HepG2 (cell line): ENCODE data around the gene PEX11A. TPM values are rescaled to one million over a fixed set of nuclear protein-coding genes. Genes with fewer than 3 reads are reported as not detected.

Experiments
- ATAC-seq: fragments of 200-7000 bp; cut with Tn5 transposase; 3 replicates; pipeline ENCODE4 v1.9.1; 2020; ENCODE audit warnings: mild to moderate bottlenecking, moderate library complexity
- Bru-seq: library from RNA; stranded (reverse); fragments of 400-500 nt; gene quantifications from one replicate; lab custom pipeline; 2021; lab: Mats Ljungman, UMichigan
- BruChase-seq, 2 experiments: library from RNA; stranded (reverse); fragments of 400-500 nt; gene quantifications; one replicate each; lab custom pipeline; 2021; lab: Mats Ljungman, UMichigan
- BruUV-seq: library from RNA; stranded (reverse); fragments of 400-500 nt; replicated peaks from 2 replicates; lab custom pipeline; 2021; lab: Mats Ljungman, UMichigan
- CTCF ChIA-PET: fragments of 300-600 bp; formaldehyde crosslinking; extraction: SDS; loops from one replicate; lab custom pipeline; 2021; ENCODE audit warnings: low total read pairs, inconsistent platforms, low intra/inter-chr PET ratio; lab: Yijun Ruan, JAX
- POLR2A ChIA-PET: fragments of 350-600 bp; sonication (Branson Sonifier 250); formaldehyde crosslinking; loops from one replicate; lab custom pipeline; 2020; ENCODE audit warnings: antibody characterized with exemption, inconsistent platforms; lab: Yijun Ruan, JAX
- DNase-seq: peaks from one replicate; pipeline ENCODE4 v3.0.0-alpha.2; 2015; ENCODE audit warnings: low spot score
- FAIRE-seq: peaks from 3 replicates; lab custom pipeline; 2011; peaks lifted over from hg19 to GRCh38; lab: Jason Lieb, UNC
- H2AFZ ChIP-seq: one replicate; pipeline ENCODE4 v1.6.1; 2011; ENCODE audit warnings: low read length, inconsistent platforms
- H3K27ac ChIP-seq: fragments of 300-600 bp; 3 replicates; pipeline ENCODE4 v1.8.0; 2011; ENCODE audit warnings: mixed run types, mild to moderate bottlenecking, mixed read lengths, low read length, inconsistent platforms; ENCODE audit not compliant: insufficient read depth; ENCODE audit errors: extremely low read length
- H3K27me3 ChIP-seq, 2 experiments: fragments of 200-600 bp in 1 of 2; 2 replicates in 1 of 2; 3 replicates in 1 of 2; pipeline versions ENCODE4 v1.6.0 to v1.8.0; 2011; ENCODE audit warnings: low read length in 2 of 2, mild to moderate bottlenecking in 2 of 2, moderate library complexity in 2 of 2, inconsistent platforms in 1 of 2; ENCODE audit not compliant: insufficient read depth in 2 of 2, control insufficient read depth in 1 of 2
- H3K36me3 ChIP-seq, 2 experiments: fragments of 200-600 bp in 1 of 2; replicated peaks in 1 of 2; 2 replicates in 1 of 2; 3 replicates in 1 of 2; pipeline versions ENCODE4 v1.5.1 to v1.8.0; 2011; ENCODE audit warnings: low read length in 2 of 2, inconsistent platforms in 1 of 2; ENCODE audit not compliant: insufficient read depth in 2 of 2, control insufficient read depth in 1 of 2
- H3K4me1 ChIP-seq: 2 replicates; pipeline ENCODE4 v1.5.1; 2012; ENCODE audit warnings: low read length, inconsistent platforms; ENCODE audit not compliant: insufficient read depth
- H3K4me2 ChIP-seq: 2 replicates; pipeline ENCODE4 v1.6.0; 2011; ENCODE audit warnings: low read depth, low read length, inconsistent platforms
- H3K4me3 ChIP-seq, 3 experiments: fragments of 200-600 bp in 1 of 3; sonication (generic), shearing (Covaris generic) in 1 of 3; replicated peaks in 1 of 3; 2 replicates each; pipeline ENCODE4 v1.5.1; 2011 to 2016; ENCODE audit warnings: low read length in 3 of 3, inconsistent platforms in 2 of 3, low read depth in 2 of 3, mild to moderate bottlenecking in 2 of 3, control low read depth in 1 of 3, mixed read lengths in 1 of 3; ENCODE audit not compliant: insufficient read depth in 1 of 3
- H3K79me2 ChIP-seq: one replicate; pipeline ENCODE4 v1.6.1; 2011; ENCODE audit warnings: low read length, inconsistent platforms; ENCODE audit not compliant: insufficient read depth
- H3K9ac ChIP-seq: 2 replicates; pipeline ENCODE4 v1.6.0; 2011; ENCODE audit warnings: mild to moderate bottlenecking, low read depth, low read length, inconsistent platforms; ENCODE audit not compliant: insufficient read depth
- H3K9me3 ChIP-seq: 2 replicates; pipeline ENCODE4 v1.5.1; 2012; ENCODE audit warnings: mild to moderate bottlenecking, low read length
- H4K20me1 ChIP-seq: 2 replicates; pipeline ENCODE4 v1.6.0; 2011; ENCODE audit warnings: inconsistent platforms, mild to moderate bottlenecking, low read length, moderate library complexity; ENCODE audit not compliant: insufficient read depth
- GMEB1 ChIP-seq: sonication (generic); formaldehyde crosslinking; IDR thresholded peaks from 2 replicates; pipeline ENCODE4 v1.5.1; 2020; ENCODE audit warnings: missing genetic modification reagents, mild to moderate bottlenecking, borderline replicate concordance
- ZNF317 ChIP-seq: sonication (generic); formaldehyde crosslinking; IDR thresholded peaks from 2 replicates; pipeline ENCODE4 v1.5.0; 2020; ENCODE audit warnings: mild to moderate bottlenecking, missing genetic modification reagents
- ZNF343 ChIP-seq: sonication (generic); formaldehyde crosslinking; IDR thresholded peaks from 2 replicates; pipeline ENCODE4 v1.4.0; 2020; ENCODE audit warnings: mild to moderate bottlenecking, missing genetic modification reagents
- ZNF441 ChIP-seq: sonication (generic); formaldehyde crosslinking; IDR thresholded peaks from 2 replicates; pipeline ENCODE4 v1.7.0; 2021; ENCODE audit warnings: missing genetic modification reagents, borderline replicate concordance
- ZNF782 ChIP-seq: sonication (generic); formaldehyde crosslinking; IDR thresholded peaks from 2 replicates; pipeline ENCODE4 v1.4.0; 2020; ENCODE audit warnings: missing genetic modification reagents, mild to moderate bottlenecking, borderline replicate concordance
- WGBS: methylation state at CpG from one replicate; pipeline ENCODE4 v1.1.6; 2017; ENCODE audit warnings: low lambda C conversion rate; 5-methylcytosine and 5-hydroxymethylcytosine counted together
- in situ Hi-C: cut with HindIII; loops from 2 replicates; pipeline ENCODE4 v1.10.0; 2017; ENCODE audit warnings: low pct_unique_long_range_greater_than_20kb; ENCODE audit not compliant: extremely low pct_ligation_motif_present
- intact Hi-C: fragments of 100-400 bp; cut with micrococcal nuclease; formaldehyde crosslinking; loops from one replicate; pipeline ENCODE4 v1.10.0; 2022; ENCODE audit not compliant: unreplicated experiment
- long read RNA-seq, 2 experiments: library from RNA in 1 of 2; library from polyadenylated mRNA in 1 of 2; stranded (forward) in 1 of 2; unstranded in 1 of 2; transcript quantifications; one replicate each; pipeline ENCODE4 v2.0.0, GENCODE V29; 2019 to 2022
- polyA minus RNA-seq, 3 experiments: library from RNA; depleted of rRNA, polyadenylated mRNA; stranded (reverse); fragments of >200 nt; gene quantifications; 2 replicates each; pipeline ENCODE4 v1.2.3, GENCODE V29; 2011; ENCODE audit warnings: low replicate concordance in 1 of 3
- polyA plus RNA-seq, 8 experiments: library from polyadenylated mRNA; depleted of rRNA in 3 of 8; stranded (reverse) in 7 of 8; unstranded in 1 of 8; fragments of >200 nt; fragmentation: Illumina TruSeq in 4 of 8; extraction: Trizol in 4 of 8; gene quantifications; 2 replicates each; pipeline versions ENCODE4 v1.2.1 to v1.2.3, GENCODE V29; 2011 to 2016; ENCODE audit warnings: low read depth in 4 of 8, missing spikeins in 1 of 8, mixed read lengths in 1 of 8; ENCODE audit not compliant: insufficient read depth in 1 of 8
- total RNA-seq, 5 experiments: library from RNA; depleted of rRNA; stranded (reverse); fragments of >200 nt; fragmentation: Illumina TruSeq; extraction: Trizol; gene quantifications; 2 replicates each; pipeline ENCODE4 v1.2.3, GENCODE V29; 2016; ENCODE audit warnings: low read depth in 1 of 5
- TF ChIP-seq, protein P1 (sequence below), 2 experiments: sonication (generic) in 1 of 2; formaldehyde crosslinking in 1 of 2; IDR thresholded peaks; 2 replicates each; pipeline versions ENCODE4 v1.6.1 to v1.9.0; 2014 to 2022; ENCODE audit warnings: antibody characterized with exemption in 1 of 2, borderline replicate concordance in 1 of 2, inconsistent platforms in 1 of 2, low read depth in 1 of 2, missing genetic modification reagents in 1 of 2

The PEX11A gene, protein sequence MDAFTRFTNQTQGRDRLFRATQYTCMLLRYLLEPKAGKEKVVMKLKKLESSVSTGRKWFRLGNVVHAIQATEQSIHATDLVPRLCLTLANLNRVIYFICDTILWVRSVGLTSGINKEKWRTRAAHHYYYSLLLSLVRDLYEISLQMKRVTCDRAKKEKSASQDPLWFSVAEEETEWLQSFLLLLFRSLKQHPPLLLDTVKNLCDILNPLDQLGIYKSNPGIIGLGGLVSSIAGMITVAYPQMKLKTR
- total RNA-seq (2016; rRNA removed; fragmentation: Illumina TruSeq; extraction: Trizol) (13.9 and 15.1 TPM in 2 replicates), polyA plus RNA-seq (2011; rRNA removed) (9.9 and 10.2 TPM in 2 replicates), polyA minus RNA-seq (2011; rRNA and poly(A)+ RNA removed; ENCODE audit: low replicate concordance) (11.1 and 11.3 TPM in 2 replicates), Bru-seq, nascent RNA (percentile 65 among the genes with signal in this experiment), BruChase-seq, experiment 1, labeled RNA remaining after a 6-hour chase (percentile 68 among the genes with signal in this experiment), BruChase-seq, experiment 2, labeled RNA remaining after a 2-hour chase (percentile 67 among the genes with signal in this experiment)
- total RNA-seq (2016; cell fraction: cytosol; rRNA removed; fragmentation: Illumina TruSeq; extraction: Trizol; ENCODE audit: low read depth): 4.7 and 7.4 TPM in 2 replicates
- total RNA-seq (2016; cell fraction: insoluble cytoplasmic fraction; rRNA removed; fragmentation: Illumina TruSeq; extraction: Trizol): 13.4 and 17.5 TPM in 2 replicates
- 13.1 and 13.3 TPM in 2 replicates for total RNA-seq (2016; cell fraction: membrane; rRNA removed; fragmentation: Illumina TruSeq; extraction: Trizol)
- total RNA-seq (2016; cell fraction: nucleus; rRNA removed; fragmentation: Illumina TruSeq; extraction: Trizol): 10.3 and 14.3 TPM in 2 replicates
- 6.7 and 8.8 TPM in 2 replicates for polyA plus RNA-seq (2011; cell fraction: cytosol; rRNA removed)
- 3.8 and 4.1 TPM in 2 replicates for polyA plus RNA-seq (2011; cell fraction: nucleus; rRNA removed)
- 7.1 and 12.4 TPM in 2 replicates for polyA plus RNA-seq (2012)
- polyA plus RNA-seq (2016; cell fraction: cytosol; fragmentation: Illumina TruSeq; extraction: Trizol; ENCODE audit: low read depth): 4.6 and 5.2 TPM in 2 replicates
- polyA plus RNA-seq (2016; cell fraction: insoluble cytoplasmic fraction; fragmentation: Illumina TruSeq; extraction: Trizol; ENCODE audit: low read depth): 11.8 and 13.2 TPM in 2 replicates
- 7.2 and 9.6 TPM in 2 replicates for polyA plus RNA-seq (2016; cell fraction: membrane; fragmentation: Illumina TruSeq; extraction: Trizol; ENCODE audit: low read depth)
- 20.5 and 22.2 TPM in 2 replicates for polyA plus RNA-seq (2016; cell fraction: nucleus; fragmentation: Illumina TruSeq; extraction: Trizol; ENCODE audit: insufficient read depth, low read depth)
- 6.5 and 7.1 TPM in 2 replicates for polyA minus RNA-seq (2011; cell fraction: cytosol; rRNA and poly(A)+ RNA removed)
- 4.8 and 7.3 TPM in 2 replicates for polyA minus RNA-seq (2011; cell fraction: nucleus; rRNA and poly(A)+ RNA removed)
- long read RNA-seq, experiment 1, transcript PEX11A-201 (3 exons, 2,740 nt): major isoform, 10 of 12 reads
- long read RNA-seq, experiment 1, partial matches to known transcripts: 0 of 12 reads
- long read RNA-seq, experiment 1, other reads (novel, unspliced or antisense): 1 of 12 reads
- long read RNA-seq, experiment 2, transcript PEX11A-201 (3 exons, 2,740 nt): major isoform, 5 of 9 reads
- long read RNA-seq, experiment 2, partial matches to known transcripts: 0 of 9 reads
- long read RNA-seq, experiment 2, other reads (novel, unspliced or antisense): 3 of 9 reads

DNA sequence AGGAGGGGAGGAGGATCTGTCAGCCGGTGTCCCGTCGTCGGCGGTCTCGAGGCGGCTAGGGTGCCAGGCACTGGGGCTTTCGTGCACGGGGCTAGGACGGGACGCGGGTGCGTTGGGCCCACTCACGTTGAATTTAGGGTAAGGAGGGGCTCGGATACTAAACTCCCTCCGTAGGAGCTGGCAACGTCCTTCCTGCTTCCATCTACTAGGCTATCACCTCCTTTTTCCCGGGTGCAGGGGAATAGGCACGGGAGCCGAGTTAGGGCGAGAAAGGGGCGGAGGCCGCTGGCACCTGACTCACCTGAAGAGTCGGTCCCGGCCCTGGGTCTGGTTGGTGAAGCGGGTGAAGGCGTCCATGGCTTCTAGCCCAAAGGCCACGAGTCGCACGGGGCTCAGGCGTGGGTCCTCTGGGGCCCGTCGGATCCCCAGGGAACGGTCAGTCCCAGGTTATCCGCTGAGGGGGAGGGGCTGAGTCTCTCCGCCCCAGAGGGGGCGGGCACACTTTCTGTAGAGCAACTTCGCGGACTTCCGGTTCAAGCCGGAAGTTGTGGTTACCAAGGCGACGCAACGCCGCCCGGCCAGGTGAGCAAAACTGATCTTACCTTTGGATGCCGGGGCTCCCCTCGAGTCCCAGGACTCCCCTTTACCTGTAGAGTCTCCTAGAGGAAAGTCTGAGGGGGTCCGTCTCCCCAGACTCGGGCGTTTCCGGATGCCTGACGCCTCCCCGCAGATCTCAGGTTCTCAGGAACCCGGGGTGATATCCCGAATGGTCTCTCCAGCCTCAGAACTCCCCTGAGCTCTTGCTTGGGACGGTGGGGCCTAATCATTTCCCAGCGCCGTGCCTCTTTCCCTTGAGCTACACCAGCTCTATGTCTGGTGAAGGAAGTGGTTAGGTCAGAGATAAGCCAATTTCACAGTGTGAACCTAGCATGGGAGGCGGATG, at the start of gene PEX11A, which contains the start of gene WDR93:
Gene PEX11A, minus strand, starts transcription at position 479 of the 943 bp plus-strand sequence. Its CDS starts 122 bp downstream, at position 357.
Gene WDR93, plus strand, starts transcription at position 536 of the 943 bp plus-strand sequence. CDS start 10,936 bp downstream, outside the sequence.
- Histone ChIP-seq H3K4me3 (peak within 1 kb of the TSS; percentile 72 to 83 (median 79)), H3K36me3 (no peaks in the 10 kb centered on the region; a peak in 2 of 5 replicates), H3K9ac (peak within 1 kb of the TSS; percentile 77), H3K27ac (peak within 1 kb of the TSS; percentile 68), H2AFZ (peak within 1 kb of the TSS; percentile 100), H3K4me1 (peaks cover 32% of the 10 kb centered on the region), H4K20me1 (no peaks in the 10 kb centered on the region), H3K27me3 (no peaks in the 10 kb centered on the region; a peak in 1 of 5 replicates), H3K4me2 (peak within 1 kb of the TSS; percentile 98), H3K79me2 (peaks cover 4% of the 10 kb centered on the region), H3K9me3 (no peaks in the 10 kb centered on the region)
- CTCF ChIA-PET: no interaction called here
- in situ Hi-C loops: no loop called here
- ATAC-seq (peak; percentile 99), FAIRE-seq (peak; percentile 30), DNase-seq (peak; percentile 75)
- intact Hi-C loops: loop anchor here (1.0 kb wide), 1 partner anchor 119 kb away; no protein-coding TSS in a partner anchor
- 11% methylated on average over 8 of the region's 60 CpGs for WGBS
- POLR2A ChIA-PET: no interaction called here
- BruUV-seq: TSS peak; percentile 71
- TF ChIP-seq GMEB1 (CRISPR knock-in tag): no peak
- peak; percentile 23; the same call in 1 of the 2 replicates for TF ChIP-seq ZNF441 (CRISPR knock-in tag)
- no peak for TF ChIP-seq ZNF782
- TF ChIP-seq, protein P1, sequence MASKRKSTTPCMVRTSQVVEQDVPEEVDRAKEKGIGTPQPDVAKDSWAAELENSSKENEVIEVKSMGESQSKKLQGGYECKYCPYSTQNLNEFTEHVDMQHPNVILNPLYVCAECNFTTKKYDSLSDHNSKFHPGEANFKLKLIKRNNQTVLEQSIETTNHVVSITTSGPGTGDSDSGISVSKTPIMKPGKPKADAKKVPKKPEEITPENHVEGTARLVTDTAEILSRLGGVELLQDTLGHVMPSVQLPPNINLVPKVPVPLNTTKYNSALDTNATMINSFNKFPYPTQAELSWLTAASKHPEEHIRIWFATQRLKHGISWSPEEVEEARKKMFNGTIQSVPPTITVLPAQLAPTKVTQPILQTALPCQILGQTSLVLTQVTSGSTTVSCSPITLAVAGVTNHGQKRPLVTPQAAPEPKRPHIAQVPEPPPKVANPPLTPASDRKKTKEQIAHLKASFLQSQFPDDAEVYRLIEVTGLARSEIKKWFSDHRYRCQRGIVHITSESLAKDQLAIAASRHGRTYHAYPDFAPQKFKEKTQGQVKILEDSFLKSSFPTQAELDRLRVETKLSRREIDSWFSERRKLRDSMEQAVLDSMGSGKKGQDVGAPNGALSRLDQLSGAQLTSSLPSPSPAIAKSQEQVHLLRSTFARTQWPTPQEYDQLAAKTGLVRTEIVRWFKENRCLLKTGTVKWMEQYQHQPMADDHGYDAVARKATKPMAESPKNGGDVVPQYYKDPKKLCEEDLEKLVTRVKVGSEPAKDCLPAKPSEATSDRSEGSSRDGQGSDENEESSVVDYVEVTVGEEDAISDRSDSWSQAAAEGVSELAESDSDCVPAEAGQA (IDR thresholded peaks at IDR 0.05; ENCODE audit: low read depth): 0 out of 2 replicates have a peak, but pooled peaks have one; percentile 18
- TF ChIP-seq, protein P1 (CRISPR knock-in tag; IDR thresholded peaks at IDR 0.05; ENCODE audit: borderline replicate concordance): no peak
- no peak for TF ChIP-seq ZNF343 (CRISPR knock-in tag)
- TF ChIP-seq ZNF317: no peak; the same call in 1 of the 2 replicates
